DOHH2 (cell line): ENCODE data around the gene SORL1.

Source experiments
- CTCF ChIP-seq: fragments of 200-600 bp; sonication (generic); IDR thresholded peaks from one replicate; pipeline ENCODE4 v1.5.1; 2014; ENCODE audit warnings: antibody characterized with exemption, mild to moderate bottlenecking, low read depth, low read length; ENCODE audit not compliant: poor library complexity, severe bottlenecking
- EZH2phosphoT487 ChIP-seq: fragments of 200-600 bp; sonication (generic); IDR thresholded peaks from 2 replicates; pipeline ENCODE4 v1.6.1; 2017; ENCODE audit warnings: borderline replicate concordance, mild to moderate bottlenecking, antibody characterized with exemption, low read length, moderate library complexity, mixed read lengths

- TF ChIP-seq CTCF = no peak
- TF ChIP-seq EZH2phosphoT487 = no peak
Observed at GRCh38 chr11:121656328-121657090, 204.4 kb downstream of the SORL1 start.
